Kidney tubule cell (primary cell): ENCODE results near the gene SUCLG2.
A peak's percentile ranks its signal among the peaks of the same experiment; 100 is the strongest.

Source experiments
- DNase-seq: peaks from one replicate; pipeline ENCODE4 v3.0.0-alpha.2; 2018; ENCODE audit warnings: low spot score

SUCLG2 gene

DNA sequence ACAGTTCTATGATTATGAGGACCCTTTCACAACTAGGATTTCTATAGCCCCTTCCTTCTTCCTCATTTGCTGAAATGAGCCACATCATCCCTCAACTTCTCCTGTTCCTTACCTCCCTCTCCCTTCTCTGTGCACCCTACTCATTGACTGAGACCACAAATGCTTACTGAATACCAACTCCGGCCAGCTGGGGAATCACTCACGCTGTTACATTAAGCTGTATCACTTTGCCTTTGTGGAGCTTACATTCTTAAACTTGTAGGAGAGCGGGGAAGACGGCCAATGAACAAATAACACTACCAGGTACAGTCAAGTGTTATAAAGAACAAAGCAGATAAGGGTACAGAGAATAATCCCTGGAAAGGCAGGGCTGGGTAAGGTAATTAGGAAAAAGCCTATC lies 5.7 kb downstream of the SUCLG2 start:
- peak; percentile 54 for DNase-seq

DNA sequence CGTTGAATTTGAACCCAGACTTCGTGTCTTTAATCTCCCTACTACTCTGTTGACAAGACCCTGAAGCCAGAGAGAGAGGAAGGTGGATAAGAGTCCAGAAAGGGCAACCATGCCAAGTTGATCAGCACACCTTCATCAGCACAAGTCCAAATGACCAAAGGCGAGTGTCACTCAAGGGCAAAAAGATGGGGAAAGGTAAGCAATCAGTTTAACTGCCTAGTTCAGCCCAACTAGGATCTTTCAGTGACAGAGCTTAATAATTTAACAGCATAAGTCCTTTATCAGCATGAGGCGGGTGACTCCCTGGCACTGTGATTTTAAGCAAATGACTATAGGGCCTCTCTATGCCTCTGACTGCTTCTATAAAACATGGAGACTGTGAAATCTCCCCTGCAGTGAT lies 6.2 kb downstream of the SUCLG2 start:
- peak; percentile 35 for DNase-seq

DNA sequence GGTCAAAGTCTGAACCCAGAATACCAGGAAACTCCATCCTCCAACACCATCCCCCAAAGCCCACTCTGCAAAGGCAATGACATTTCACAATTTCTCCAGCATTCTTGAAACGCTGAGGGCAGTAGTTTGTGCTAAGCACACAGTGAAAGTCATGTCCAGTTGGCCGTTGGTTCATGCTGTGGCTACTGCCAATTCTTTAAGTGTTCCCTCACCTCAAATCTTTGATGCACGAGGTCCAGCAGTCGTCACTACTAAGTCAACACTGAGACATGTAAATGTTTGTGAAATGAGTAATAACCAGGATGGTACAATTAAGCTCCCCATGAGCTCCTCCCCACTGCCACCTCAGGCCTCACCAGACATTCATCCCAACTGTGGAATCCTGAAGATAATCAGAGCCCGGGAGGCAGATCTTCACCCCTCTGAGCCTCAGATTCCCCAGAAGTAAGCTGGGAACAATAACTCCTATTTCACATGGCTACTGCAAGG lies 7.0 kb downstream of the SUCLG2 start:
- DNase-seq, result peak; percentile 99

DNA sequence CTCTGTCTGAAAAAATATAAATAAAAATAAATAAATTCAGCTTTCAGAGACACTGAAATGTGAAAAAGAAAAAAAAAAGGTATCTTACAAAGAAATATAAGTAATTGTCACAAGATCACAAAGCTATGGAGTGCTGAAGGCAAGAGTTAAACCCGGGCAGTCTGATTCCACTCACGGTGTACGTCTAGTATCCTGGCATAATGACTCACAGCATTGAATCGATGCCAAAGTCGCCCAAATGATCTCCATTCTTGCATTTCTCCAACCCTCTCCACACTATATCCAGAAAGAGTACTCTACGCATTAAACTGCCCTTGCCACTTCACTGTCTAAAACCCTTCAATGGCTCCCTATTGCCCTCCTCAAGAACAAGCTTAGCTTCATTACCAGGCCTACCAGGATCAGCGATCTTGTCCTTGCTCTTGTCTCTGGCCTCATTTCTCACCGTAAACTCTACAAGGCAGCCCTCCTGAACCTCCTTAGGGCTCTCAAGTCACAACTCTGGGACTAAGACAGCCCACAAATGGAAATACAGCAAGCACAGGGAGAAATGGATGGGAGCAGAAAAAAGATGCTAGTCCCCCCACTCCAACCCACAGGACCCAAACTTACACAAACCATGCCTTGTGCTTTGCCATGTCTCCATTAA lies 7.7 kb downstream of the SUCLG2 start:
- peak; percentile 7 for DNase-seq

DNA sequence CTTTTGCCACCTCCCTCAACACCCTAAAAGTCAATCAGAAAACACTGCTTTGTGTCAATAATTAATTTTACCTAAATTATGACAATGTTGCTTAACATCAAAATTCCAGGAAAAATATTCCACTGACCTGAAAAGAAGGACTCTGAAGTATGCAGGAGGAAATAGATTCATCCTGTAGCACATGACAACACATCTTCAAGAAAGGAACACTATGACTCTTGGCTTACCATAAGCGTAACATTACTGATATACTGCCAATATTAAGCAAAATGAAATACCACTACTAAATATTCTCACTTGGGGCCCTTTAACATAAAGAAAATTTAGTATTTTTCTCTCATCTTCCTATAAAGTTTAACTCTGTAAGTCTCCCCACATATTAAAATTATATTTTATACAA lies 9.6 kb downstream of the SUCLG2 start:
- DNase-seq, result peak; percentile 6

DNA sequence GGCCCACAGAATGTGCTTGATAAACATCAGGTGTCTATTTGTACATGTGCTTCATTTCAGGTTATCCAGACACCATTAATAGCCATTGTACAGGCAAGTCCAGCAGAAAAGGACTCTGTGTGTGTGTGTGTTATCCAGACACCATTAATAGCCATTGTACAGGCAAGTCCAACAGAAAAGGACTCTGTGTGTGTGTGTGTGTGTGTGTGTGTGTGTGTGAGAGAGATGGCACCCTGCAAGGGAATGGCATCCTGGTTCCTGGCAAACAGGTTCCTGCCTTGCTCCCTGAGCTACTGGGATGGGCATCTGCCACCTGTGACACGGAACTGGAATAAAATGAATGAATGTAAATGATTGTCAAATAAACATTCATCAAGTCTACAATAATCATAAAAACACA lies 11.7 kb downstream of the SUCLG2 start:
- no peak for DNase-seq

DNA sequence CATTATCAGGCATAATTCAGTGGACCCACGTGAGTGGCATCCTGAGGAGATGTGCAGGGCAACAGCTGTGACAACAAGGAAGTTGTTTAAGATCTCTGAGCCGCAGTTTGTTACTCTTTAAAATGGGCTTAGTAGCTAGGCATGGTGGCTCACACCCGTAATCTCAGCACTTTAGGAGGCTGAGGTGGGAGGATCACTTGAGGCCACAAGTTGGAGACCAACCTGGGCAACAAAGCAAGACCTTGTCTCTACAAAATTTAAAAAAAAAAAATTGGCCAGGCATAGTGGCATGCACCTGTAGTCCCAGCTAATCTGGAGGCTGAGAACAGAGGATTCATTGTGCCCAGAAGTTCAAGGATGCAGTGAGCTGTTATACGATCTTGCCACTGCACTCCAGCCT lies 12.2 kb downstream of the SUCLG2 start:
- DNase-seq, result no peak

DNA sequence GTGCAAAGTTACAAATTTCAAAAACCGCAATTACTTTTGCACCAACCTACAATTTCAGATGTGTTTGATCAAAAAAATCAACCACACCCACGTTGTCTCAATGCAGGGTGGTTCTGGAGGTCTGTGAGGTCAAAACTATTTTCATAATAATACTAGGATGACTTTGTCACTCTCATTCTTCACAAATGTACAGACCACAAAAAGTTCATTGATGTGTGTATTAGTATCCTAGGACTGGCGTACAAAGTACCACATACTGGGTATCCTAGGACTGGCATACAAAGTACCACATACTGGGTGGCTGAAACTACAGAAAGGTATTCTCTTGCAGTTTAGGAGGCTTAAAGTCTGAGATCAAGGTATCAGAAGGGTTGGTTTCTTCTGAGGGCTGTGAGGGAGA lies 13.0 kb downstream of the SUCLG2 start:
- DNase-seq, result no peak

DNA sequence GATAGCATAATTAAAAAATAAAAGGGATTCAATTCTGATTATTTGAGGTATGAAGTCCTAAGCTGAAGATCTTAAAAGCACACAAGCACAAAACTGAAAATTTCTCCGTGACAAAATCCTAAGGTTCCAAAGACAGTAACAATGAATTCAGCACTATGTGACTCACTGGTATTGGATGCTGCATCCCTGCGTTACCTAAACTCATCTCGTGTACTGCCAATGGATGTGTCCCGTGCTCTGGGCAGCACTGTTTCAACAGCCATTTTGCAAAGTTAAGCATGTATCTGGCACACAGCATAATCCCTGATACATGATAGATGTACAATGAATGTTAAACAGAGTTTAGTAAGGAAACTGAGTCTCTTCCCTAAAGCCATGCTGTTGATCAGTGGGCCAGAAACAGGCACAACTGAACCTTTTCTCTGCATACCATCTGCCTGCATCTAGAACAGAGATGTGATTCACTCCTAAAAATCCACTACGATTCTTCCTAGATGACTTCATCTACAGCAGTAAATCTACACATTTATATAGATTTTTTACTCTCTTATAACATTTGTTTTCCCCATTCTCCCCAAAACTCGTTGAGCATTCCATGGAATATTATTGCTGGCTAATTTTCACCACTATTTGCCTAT lies 14.3 kb downstream of the SUCLG2 start:
- DNase-seq, result no peak

DNA sequence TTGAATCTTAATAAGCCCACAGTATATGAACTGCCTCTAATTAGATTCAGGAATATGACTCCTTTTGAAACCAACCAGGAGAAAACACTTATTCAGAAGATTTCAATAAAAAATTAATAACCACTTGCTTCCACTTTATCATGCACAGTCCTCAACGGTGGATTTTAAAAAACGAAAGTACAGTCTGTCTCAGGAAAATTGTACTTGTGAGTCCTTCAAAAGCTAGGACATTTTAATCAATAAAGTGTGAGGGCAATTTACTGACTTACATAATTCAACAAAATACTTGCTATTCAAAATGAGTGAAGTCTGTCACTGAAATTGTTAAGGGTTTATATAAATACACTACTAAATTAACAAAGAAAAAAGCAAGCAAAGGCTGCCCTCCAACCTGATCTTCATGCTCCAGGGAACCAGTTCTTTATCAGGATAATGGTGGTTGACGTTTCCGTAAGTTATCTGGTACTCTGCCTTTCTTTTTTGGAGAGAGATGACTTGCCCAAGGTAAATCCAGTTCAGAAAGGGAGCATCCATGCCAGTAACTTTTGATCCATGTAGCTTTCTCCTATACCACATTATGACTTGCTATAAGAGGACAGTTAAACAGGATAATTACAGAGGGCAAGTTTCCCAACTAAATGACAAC lies 17.0 kb downstream of the SUCLG2 start:
- no peak for DNase-seq

DNA sequence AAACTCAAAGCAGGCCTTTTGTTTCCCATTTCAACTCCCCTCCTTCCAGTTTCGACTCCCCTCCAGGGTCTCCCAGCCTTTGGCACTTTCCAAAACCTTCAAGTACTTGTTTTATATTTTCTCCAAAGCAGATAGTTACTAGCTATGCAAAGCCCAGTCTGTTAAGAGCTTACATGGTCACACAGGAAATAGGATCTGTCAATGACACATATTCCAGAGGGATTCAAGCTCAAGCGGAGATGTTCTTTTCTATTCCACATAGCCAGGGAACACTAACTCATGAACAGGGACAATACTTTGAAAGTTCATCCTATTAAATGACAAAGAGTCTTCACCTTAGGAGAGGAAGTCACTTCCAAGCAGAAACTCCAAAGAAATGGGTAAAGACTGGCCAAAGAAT lies 18.6 kb downstream of the SUCLG2 start:
- peak; percentile 14 for DNase-seq

DNA sequence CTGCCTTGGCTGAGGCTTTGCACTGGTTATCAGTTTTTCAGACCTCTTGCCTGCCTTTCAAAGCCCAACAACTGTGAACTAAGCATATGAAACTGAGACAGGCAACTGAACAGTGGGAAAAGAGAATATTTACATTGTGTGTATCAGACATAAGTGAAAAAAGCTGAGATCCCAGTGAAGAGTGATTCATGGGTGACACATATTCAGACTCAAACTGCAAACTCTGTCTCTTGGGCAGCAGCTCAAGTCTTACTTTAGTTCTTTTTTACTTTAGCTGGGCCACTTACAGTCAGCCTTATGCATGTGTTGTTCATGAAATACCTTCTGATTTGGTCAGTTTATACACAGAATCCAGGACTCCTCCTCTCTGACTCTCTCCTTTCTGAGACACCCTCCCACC lies 19.2 kb downstream of the SUCLG2 start:
- peak; percentile 64 for DNase-seq

DNA sequence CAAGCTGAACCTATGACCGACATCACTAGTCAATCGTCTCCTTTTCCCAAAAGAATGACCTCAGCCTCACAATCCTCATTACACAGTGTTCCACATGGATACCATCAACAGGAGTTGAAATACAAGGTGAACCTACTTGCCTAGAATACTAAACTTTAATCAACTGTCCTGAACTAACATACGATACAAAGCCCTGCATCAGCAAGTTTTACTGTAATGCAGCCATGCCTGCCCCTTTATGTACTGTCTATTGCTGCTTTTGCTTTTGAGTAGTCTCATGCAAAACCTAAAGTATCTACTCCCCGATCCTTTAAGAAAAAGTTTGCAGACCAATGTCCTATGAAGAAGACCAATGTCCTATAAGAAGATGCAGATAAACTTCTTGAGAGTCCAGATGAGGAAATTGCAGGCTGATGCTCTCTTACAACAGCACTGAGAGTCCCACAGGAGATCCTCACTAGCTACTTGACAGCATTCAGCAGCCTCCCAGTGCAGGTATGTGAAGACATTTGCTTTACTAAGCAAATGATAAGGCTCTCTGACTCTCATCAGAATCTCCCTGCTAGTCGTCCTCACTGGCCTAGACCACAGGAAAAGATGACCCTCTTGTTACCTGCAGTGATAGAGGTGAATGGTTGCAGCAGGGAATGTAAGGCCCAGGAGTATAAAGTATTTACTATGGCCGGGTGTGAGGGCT lies 23.6 kb downstream of the SUCLG2 start:
- DNase-seq, result peak; percentile 20

DNA sequence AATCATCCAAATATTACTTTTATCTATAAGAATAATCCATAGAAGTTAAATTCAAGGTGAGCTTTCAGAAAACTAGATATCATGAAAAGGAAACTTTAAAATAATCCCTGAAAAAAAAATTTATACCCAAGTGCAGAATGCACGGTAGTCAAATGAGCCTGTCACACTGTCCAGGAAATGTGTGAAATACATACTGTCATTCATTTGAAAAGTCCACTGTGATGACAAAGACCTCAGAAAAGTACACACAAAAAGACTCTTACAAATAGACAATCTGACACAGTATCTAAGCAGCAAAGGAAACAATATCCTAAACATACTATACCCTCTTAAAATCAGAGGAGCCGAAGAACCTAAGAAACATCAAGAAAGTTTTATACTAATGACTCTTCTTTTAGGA lies 29.7 kb downstream of the SUCLG2 start:
- no peak for DNase-seq

DNA sequence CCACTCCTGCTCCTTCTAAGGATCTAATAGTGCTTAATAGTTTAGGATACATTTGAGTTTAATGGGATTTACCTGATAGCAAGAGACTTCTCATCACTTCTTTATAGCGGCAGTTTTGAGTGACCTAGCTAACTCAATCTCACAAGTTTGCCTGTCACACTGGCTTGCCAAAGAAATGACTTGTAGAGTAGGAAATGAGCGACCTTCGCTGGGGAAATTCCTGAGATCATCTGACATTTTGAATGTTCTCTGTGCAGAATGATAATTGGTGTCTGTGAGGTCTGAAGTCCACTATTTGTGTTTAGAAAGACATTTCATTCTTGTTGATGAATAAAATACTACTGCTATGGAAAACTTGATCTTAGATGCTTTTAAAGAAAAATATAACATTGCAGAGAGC lies 30.3 kb downstream of the SUCLG2 start:
- peak; percentile 9 for DNase-seq

DNA sequence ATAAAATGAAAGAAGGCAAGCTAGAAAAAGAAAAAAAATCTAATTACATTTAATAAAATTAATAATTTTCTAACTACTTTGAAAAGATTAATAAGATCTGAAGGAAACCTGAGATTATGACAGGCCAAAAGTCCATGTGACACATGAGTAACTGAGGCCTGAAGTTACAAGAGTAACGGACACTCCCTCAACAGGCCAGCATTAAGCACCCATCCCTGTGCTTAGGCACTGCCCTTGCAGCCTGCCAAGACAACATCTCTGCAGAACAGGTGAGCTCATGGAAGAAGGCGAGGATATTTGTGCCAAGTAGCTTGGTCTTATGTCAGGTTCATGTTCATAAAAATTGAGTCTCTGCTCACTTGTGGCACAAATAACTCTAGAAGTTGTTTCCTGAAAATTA lies 31.8 kb downstream of the SUCLG2 start:
- DNase-seq, result no peak

DNA sequence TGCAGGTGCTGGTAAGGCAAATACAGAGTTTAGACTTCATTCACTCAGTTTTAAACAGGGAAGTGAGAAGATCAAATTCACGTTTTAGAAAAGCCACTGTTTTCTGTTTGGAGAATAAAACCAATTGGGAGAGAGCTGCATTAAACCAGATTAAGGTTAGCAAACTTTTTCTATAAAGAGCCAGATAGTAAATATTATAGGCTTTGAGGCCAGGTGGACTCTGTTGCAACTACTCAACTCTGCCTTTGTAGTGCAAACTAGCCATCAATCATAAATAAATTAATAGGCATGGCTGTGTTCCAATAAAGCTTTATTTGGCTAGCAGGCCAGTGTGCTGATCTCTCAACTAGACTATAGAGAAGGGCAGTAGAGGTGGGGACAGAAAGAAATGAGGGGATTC lies 33.5 kb downstream of the SUCLG2 start:
- no peak for DNase-seq

DNA sequence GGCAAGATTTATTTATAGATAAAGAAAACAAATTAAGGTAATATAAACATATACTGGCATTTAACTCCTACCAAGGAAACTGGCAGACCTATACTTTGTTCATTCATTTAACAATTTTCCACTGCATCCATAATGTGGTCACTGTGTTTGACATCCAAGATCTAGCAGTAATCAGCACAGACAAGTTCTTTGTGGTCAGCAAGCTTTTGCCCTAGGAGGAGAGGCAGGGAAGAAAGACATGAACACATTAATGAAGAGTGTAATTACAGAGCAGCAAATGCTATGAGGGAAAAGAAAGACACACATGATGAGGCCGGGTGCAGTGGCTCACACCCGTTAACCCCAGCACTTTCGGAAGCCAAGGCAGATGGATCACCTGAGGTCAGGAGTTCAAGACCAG lies 34.4 kb downstream of the SUCLG2 start:
- DNase-seq, result no peak

DNA sequence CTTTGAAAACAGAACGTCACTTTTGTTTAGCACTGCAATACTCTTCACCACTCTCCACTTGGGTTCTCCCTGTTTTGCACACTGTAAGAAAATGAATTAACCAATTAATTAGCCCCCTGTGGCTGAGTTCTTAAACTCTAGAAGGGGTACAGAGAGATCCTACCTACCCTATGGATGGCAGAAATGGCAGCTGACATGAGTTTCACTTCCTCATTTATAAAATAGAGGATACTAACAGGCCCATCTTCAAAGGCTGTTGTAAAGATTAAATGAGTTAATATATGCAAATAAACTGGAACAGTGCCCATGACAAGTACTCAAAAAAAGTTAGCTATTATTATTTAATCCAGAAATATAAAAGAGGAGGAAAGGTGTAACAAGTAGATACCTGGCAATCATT lies 36.9 kb downstream of the SUCLG2 start:
- no peak for DNase-seq

DNA sequence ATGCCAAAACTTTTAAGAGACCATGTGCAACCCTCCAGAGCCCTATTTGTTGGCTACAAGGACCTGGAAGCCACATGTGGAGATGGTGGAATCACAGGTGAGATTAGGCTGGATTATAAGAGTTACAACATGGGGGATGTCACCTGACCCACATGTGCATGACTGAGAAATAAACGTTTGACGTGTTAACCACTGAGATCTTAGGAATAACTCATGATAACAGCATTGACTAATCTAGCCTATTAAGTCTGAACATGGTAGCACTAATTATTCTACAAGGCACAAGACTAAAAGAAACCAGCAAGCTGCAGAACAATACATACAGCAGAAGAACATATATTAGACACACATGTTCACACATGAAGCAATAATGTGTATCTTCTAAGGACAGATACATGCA lies 38.4 kb downstream of the SUCLG2 start:
- DNase-seq, result no peak

DNA sequence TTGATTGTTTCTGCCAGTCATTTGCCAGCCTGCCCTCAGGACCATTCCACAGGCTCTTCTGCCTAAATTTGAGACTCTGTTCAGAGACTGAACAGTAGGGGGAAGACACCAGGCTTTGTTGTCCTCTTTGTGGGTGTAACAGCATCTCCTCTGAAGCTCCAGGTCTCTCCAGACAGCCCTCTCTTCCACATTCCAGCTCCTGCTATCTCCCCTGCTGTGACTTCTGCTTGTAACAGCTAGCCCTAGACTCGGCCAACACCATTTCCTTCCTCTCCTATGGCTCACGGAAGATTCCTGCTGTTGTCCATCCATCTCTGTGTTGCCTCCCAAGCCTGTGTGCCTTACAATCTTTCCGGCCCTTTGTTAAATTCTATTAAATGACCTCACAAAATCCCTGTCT lies 40.2 kb downstream of the SUCLG2 start:
- no peak for DNase-seq

DNA sequence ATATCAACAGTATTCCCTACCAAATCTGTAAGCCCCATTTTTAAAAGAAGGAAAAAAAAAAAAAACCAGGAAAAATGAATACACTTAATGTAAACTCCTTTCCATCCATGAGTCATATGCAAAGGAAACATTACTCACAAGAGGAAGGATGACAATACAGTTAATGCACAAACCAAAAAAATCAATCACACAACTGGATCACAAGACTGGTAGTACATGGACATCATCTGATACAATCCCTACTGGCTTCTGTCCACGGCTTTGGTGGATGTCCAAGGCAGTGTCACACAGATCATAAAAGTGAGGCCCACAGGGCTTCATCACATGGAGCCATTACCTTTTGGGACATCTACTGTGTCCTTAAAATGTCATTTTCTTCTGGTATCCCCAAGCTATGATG lies 44.0 kb downstream of the SUCLG2 start:
- DNase-seq, result peak; percentile 75

DNA sequence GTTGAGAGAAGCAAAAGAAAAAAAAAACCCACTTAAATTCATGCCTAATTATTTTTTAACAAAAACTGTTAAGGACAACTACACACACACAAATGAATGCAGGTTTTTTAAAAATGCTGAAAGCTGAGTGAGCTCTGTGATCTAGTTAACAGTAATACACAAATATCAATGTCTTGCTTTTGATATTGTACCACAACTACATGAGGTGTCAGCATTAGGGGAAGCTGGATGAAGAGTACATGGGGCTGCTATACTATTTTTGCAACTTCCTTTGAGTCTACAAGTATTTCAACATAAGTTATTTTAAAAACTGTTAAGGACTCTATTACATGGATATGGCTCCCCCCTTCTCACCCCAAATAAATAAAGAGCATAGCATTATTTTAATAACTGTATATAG lies 44.7 kb downstream of the SUCLG2 start:
- DNase-seq, result no peak
